H54 (cell line): ENCODE data around the gene CFAP46.

Experiments used
- DNase-seq: peaks from one replicate; pipeline ENCODE4 v3.0.0; 2011; ENCODE audit warnings: low spot score, mixed read lengths; ENCODE audit not compliant: insufficient read length
- FAIRE-seq: peaks from 3 replicates; lab custom pipeline; 2011; peaks lifted over from hg19 to GRCh38; lab: Jason Lieb, UNC
- POLR2A ChIP-seq: IDR thresholded peaks from 2 replicates; pipeline ENCODE4 v1.6.1; 2011; ENCODE audit warnings: low read depth, mild to moderate bottlenecking, low read length

CFAP46 gene

DNA sequence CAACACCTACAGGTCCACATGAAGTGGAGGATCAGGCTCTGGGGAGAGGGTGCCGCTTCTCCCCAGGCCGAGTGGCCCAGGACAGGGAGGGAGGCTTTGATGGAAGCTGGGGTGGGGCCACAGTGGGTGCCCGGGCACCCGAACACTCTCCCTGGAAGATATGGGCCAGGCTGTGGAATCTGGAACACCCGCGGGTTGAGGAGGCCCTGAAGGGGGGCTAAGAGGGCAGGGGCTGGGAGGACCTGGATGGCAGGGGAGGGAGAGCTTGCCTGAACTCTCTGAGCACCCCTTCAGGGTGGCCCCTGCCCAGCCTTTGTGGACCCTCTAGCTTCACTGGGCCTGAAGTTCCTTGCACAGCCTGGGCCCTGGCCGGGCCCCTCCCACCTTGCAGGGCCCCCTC is 151.9 kb downstream of the CFAP46 start:
- no peak for DNase-seq
- FAIRE-seq = no peak
- no peak for TF ChIP-seq POLR2A

DNA sequence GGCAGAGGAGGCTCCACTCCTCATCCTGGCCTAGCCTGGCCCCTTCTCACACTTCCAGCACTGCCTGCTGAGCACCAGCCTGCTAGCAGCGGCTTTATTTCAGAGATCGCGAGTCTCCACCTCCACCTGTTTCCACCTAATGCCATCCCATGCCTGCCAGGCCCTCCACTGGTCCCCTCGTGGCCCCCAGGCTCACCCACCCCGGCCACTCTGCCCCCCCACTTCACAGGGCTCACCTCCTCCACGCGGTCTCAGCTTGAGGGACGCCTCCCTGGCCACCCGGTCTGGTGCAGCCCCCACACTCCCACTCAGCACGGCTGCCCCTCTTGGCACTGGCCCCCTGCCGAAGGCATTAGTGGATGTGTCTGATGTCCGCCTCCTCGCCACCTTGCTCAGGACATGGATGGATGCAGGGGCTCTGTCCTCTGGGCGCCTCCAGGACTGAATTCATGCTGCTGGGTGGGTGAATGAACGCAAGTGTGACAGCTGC is 152.7 kb downstream of the CFAP46 start:
- FAIRE-seq = no peak
- no peak for DNase-seq
- no peak for TF ChIP-seq POLR2A

DNA sequence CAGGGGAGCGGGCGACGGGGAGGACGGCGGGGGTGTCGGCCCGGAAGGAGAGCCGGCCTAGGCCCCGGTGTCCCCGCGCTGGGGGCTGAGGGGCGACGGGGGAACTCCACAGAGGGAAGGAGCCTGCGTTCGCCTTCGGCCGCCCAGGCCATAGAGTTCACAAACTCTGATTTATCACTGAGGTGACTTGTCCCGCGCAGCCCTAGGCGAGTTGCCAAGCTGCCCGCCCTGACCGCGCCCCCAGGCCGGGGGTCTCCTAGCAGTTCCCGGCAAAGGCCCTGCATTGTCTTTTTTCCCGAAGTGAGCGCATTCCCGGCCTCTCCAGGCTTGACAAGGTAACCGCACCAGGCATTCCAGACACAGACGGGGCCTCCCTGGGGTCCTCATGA is 153.5 kb downstream of the CFAP46 start:
- TF ChIP-seq POLR2A = no peak
- no peak for FAIRE-seq
- no peak for DNase-seq

DNA sequence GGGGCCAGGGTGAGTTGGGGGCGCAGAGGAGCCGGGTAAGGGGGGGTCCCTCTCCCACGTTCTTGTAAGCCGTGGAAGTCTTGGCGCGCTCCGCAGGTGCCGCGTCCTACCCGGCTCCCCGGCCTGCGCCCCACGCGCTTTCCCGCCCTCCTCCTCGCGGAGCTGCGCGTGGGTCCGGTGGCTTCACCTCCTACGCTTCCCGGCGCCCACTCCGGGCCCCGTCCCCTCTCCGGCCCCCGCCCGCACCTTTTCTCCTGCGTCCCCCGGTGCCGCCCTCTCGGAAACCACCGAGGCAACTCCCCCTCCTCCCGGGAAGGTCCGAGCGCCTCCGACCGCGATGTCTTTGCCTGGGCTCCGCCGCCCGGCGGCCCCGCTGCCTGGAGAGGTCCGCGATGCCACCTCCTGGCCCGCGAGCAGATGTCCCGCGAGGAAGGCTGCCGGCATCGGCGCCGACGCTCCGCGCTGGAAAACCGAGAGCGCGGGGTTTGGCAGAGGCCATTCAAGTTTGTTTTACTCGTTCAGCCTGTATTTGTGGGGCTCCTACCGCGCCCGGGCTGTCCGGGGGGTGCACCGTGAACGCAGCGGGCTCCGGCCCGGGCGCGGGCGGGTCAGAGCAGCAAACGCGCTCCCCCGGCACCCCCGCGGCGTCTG is 154.1 kb downstream of the CFAP46 start:
- no peak for DNase-seq
- no peak for TF ChIP-seq POLR2A
- no peak for FAIRE-seq

DNA sequence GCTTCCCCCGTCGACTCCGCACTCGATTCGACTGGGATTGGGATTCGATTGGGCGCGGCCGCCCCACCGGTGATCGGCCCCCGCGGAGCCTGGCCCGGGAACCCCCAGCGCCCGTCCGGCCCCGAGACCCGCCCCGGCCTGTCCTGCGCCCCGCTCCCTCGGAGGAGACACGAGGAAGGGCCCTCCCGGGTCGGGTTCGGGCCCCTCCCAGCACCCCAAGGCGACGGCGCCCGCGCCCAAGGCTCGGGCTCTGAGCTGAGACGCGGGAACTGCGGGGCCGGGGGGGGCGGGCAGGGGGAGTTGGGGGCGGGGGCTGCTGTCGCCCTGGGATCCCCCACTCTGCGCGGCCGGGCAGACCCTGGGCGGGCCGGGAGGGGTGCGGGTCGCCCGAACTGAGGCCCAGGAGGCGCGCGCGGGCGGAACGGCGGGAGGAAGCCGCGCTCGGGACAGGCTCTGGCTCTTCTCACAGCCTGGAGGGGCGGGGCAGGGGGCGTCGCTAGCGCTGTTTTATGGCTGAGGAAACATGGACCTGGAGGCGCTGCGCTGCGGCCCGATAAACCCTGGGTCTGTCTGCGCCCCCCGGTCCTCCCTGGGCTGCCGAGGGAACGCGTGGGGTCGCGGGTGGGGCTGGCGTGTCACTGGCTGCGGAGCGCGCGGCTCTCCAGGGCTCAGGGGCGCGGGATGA is 154.7 kb downstream of the CFAP46 start:
- no peak for TF ChIP-seq POLR2A
- FAIRE-seq (no peak), DNase-seq (no peak)

DNA sequence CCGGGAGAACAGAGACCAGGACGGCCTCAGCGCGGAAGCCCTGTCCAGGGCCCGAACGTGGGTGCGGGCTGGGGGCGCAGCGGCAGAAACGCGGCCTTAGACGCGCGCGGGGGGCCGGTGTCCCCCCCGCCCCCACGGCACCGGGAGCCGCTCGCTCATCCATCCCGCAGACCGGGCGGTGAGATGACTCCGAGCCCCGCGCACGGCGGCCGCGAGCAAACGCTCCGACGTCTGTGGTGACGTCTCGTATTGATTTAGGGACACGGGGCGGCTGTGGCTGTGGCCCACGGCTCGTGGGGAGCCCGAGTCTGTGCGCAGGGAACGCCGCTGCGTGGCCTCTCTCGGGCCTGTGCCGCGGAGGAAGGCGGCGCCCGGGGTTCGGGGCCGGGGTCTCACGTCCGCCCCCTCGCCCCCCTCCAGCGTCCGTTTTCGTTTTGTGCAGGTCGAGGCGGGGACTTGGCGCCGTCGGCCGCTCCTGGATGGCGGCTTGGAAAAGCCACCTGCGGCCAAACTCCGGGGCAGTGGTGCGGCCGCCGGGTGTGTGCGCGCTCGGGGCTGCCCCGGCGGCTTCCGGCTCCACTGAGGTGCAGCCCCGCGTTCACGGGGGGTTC is 155.4 kb downstream of the CFAP46 start:
- no peak for FAIRE-seq
- DNase-seq = no peak
- no peak for TF ChIP-seq POLR2A

DNA sequence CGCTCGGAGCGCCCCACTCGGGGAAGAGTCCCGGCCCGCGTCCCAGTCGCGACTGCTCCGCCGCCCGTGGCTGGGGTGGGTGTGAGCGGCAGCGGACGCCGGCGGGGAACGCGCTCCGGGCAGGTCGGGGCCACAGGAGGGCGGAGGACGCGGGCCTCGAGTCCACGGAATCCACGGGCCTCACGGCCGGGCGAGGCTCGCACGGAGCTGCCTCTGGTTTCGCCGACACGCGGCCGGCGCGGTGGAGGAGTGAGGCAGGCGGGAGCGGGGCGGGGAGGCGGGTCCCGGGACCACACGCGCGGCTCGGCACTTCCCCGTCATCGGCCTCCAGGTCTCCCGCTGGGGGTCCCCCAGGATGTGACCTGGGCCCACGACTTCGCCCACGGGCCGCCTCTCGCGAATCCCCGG is 155.9 kb downstream of the CFAP46 start:
- DNase-seq (no peak), FAIRE-seq (no peak)
- no peak for TF ChIP-seq POLR2A

DNA sequence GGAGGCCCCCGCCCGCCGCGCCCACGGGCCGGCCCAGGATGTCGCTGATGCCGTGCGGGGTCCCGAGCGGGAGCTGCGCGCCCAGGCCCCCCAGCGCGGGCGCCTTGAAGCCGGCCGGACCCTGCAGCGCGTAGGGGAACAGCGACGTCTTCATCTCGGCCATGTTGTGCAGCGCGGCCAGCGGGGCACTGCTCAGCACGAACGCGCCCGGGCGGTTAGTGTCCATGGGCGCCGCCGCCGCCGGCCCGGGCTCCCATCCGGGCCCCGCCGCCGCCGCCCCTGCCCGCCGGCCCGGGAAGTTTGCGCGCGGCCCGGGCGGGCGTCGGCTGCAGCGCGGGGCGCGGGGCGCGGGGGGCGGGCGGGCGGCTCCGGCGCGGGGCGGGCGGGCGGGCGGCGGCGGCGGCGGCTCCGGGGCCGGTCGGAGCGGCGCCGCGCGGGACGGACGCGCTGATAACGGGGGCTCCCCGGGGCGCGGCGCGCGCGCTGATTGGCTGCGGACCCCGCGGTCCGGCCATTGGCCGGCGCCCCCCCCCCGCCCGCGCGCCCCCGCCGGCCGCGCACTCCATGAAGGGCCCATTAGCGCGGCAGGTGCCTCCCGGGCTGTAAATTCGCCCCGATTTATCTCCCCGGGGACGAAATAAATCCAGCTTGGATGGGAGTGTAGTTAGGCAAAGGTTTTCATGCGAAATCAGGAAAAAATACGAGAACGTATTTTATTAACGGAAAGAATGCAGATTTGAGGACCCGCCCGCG is 156.5 kb downstream of the CFAP46 start, which contains the start of gene NKX6-2:
Gene NKX6-2 (minus strand): TSS at position 425 of the 753 bp plus-strand sequence. CDS start 199 bp downstream, at position 226.
- no peak for DNase-seq
- FAIRE-seq = no peak
- no peak for TF ChIP-seq POLR2A

DNA sequence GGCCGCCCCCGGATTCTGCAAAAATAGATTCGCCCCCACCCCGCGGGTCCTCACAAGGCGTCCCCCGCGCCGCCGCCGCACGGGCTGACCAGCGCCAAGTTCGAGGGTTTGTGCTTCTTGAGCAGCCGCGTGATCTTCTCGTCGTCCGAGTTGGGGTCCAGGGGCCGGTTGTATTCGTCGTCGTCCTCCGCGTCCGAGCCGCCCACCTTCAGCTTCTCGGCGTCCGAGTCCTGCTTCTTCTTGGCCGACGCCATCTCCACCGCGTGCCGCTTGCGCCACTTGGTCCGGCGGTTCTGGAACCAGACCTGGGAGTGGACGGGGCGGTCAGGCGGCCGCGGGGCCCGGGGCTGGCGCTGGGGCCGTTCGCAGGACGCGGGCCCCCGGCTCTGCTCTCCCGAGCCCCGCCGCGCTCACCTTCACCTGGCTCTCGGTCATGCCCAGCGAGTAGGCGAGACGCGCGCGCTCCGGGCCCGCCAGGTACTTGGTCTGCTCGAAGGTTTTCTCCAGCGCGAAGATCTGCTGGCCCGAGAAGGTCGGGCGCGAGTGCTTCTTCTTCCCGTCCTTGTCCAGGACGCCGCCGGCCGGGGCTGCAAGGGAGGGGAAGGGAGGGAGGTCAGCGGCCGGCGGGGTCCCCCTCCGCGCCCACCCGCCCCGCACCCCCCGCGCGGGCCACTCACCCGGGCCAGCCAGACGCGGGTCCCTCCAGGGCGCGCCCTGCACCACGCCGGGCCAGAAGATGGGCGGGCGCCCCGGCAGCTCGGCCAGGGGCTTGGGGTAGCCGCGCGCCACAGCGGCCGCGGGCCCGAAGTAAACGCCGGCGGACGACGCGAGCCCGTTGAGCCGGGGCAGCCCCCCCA is 157.3 kb downstream of the CFAP46 start:
- no peak for FAIRE-seq
- no peak for DNase-seq
- TF ChIP-seq POLR2A = no peak

DNA sequence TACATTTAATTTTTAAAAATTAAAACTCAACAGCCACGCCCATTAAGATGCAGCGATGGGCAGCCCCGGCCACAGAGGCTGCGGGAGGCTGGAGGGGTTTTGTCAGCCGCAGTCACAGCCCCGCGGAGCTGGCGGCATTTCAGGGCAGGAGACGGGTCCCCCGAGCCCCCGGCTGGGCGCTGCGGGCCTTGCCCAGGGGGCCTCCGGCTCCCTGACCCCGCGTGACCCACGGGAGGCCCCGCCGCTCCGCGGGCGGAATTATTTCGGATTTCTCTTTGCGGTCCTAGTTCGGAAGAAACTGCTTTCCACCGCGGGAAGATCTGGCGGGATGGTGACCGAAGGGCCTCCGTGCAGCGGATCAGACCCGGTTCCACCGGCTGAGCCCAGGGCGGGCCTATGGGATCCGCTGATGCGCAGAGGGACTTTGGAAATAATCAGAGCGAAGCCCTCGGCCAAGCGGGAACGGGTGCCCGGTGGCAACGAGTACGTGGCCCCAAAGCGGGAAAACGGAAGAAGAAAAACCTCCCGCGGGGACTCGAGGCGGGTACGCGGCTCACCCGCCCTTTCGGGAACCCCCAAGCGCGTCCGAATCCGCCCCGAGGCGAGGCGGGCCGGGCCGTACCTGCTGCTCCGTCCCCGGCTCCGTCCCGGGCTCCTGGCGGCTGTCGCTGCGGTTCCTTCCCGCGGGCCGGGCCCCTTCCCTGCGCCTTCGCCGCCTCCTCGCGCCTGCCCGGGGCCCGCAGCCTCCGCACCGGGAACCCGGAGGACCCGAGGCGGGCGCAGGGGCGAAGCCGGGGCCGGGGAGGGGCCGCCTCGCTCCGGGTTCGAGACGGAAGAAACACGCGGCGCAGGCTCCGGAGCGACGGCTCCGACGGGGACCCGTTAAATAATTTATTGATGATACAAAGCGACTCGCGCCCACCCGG is 158.2 kb downstream of the CFAP46 start:
- FAIRE-seq (no peak), DNase-seq (no peak)
- no peak for TF ChIP-seq POLR2A

DNA sequence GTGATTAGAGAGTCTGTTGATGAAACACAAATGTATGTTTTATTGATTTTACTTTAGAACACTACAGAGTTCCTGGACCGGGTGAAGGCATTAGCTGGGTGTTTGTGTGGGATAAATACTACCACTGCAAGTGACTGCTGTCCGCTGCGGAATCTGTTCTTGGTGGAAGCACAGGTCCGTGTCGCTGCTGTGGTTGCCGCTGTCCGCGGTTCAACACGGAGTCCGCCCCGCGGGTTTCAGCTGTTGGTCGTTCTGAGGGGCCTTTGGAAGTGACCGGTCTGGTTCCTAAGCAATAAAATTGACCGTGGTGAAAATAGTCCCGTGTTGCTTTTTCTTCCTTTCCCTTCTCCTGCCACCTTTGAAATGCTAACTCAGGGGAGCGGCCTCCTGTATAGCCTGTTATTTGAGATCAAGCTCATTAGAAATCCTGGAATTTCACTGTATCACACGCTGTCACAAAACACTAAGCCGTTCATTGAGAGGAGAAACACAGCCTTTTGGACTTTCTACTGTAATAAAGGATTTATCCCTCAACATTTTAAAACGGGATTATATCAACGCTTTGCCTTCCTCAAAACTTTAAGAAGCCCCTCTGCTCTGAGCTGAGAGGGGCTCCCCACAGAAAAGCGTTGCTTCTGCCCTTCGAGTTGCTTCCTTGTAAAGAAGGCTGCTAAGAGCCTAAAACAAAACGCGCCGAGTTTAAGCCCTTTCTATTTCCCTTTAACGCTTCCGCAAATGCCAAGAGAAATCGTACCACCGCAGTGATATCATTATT is 159.0 kb downstream of the CFAP46 start:
- DNase-seq = no peak
- FAIRE-seq = no peak
- no peak for TF ChIP-seq POLR2A

DNA sequence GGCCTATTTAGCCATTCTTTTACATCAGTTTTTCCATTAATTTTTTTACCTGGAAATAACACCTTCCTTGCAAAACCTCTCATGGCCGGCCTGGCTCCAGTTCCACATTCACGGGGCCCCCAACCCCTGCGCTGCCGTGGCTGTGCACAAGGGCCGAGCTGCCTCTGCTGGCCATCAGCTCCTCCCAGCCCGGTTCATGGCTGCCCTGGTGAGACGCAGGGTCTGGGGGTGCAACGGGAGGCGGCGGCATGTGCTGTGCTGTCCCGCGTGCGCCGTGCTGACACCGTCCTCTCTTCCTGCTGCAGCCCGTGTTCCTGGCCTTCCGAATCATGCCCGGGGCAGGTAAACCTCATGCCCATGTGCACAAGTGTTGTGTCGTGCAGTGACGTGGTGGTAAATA is 160.8 kb downstream of the CFAP46 start:
- FAIRE-seq (no peak), DNase-seq (no peak)
- TF ChIP-seq POLR2A = no peak
